ES-I3 (cell line): ENCODE measurements around the gene PHOX2A.

Experiments
- H3K36me3 ChIP-seq: 2 replicates; pipeline ENCODE4 v1.6.1; 2013; ENCODE audit warnings: mild to moderate bottlenecking, low read length, control low read depth, moderate library complexity; ENCODE audit not compliant: insufficient read depth
- H3K4me1 ChIP-seq: 2 replicates; pipeline ENCODE4 v1.6.1; 2013; ENCODE audit warnings: mild to moderate bottlenecking, control low read depth, low read length; ENCODE audit not compliant: insufficient read depth
- H3K9ac ChIP-seq: 2 replicates; pipeline ENCODE4 v1.6.1; 2013; ENCODE audit warnings: low read depth, mild to moderate bottlenecking, low read length, moderate library complexity
- H3K9me3 ChIP-seq: 2 replicates; pipeline ENCODE4 v1.6.1; 2013; ENCODE audit warnings: mild to moderate bottlenecking, low read length, moderate library complexity; ENCODE audit not compliant: control insufficient read depth, insufficient read depth

The PHOX2A gene

DNA sequence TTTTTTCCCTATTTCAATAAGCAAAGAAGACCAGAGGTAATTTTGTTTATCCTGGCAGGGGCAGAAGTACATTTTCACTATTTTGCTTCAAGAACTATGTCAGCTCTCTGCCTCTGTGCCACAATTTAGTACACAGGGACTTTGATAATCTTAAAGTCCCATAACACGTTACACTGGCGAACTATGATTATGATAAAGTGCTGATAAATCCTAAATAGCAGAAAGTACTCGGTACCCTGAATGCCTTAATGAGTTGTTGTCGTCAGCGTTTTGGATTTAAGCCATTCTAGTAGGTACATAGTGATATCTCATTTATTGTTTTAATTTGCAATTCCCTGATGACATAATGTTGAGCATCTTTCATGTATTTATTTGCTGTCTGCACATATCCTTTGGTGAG, 16.6 kb upstream of the PHOX2A start:
- no peaks in the 10 kb centered on the region for H3K4me1 ChIP-seq
- no peaks in the 10 kb centered on the region for H3K36me3 ChIP-seq
- H3K9ac ChIP-seq: no peak overlapping the region
- no peaks in the 10 kb centered on the region for H3K9me3 ChIP-seq

DNA sequence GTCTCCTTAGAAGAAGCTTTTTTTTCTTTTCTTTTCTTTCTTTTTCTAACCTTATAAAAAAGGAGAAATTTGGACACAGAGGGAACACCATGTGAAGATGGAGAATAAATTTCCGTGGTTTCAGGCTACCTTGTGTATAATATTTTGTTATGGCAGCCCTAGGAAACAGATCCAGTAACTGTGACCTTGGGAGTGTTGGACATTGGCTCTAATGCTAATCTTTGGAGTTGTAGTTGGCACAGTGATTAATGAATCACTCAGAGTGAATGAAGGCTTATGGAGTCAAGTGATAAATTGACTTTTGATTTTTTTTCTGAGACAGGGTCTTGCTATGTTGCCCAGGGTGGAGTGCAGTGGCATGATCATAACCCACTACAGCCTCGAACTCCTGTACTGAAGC, 15.5 kb upstream of the PHOX2A start:
- H3K36me3 ChIP-seq: no peaks in the 10 kb centered on the region
- no peaks in the 10 kb centered on the region for H3K9me3 ChIP-seq
- H3K4me1 ChIP-seq: no peaks in the 10 kb centered on the region
- no peak overlapping the region for H3K9ac ChIP-seq

DNA sequence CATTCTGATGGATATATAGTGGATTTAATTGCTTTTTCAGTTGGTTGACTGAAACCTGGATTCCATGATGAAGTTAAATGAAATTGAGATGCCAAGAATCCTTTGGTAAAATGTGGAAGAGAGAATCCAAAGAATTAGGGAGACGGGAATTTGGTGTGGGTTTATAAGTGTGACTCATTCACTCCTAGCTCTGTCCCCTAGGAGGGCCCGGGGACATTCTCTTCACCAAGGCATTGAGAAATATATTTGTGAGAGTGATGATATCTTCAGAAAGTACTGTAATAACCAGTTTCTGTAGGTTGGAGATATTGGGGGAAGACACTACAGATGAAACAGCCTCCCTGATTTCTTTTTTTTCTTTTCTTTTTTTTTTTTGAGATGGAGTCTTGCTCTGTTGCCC, 13.6 kb upstream of the PHOX2A start:
- no peaks in the 10 kb centered on the region for H3K4me1 ChIP-seq
- H3K36me3 ChIP-seq: no peaks in the 10 kb centered on the region
- no peaks in the 10 kb centered on the region; the same call in 1 of the 2 replicates for H3K9me3 ChIP-seq
- no peak overlapping the region for H3K9ac ChIP-seq

DNA sequence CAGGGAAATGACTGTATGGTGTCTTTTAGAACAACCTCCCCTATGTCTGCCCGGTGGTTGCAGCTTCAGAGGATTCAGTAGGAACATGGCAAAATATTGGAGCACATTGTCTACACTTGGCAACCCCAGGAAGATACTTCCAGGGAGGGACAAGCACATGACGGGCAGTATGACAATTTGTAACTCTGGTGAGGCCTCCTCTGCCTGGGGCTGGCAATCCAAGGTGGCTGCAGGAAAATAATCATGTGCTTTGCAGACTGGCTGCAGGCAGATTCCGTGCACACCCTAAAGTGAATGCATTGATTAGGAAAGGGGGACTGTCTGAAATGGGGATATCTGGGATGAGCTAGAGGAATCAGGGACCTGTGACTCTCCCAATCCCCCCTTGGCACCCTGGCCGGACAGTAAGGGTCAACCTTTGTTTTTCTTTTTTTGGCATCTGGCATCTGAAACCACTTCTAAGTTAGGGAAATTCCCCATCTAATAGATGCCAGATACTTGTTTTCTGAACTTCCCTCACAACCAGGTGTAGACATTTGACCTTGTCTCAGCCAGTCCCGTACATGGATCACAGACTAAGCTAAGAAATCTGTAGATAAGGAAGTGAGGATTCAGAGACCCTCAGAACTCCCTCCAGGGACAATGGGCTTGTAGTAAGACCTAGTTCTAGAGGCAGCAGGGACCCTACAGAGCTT, 10.5 kb upstream of the PHOX2A start:
- Histone ChIP-seq H3K9ac (no peak overlapping the region), H3K36me3 (no peaks in the 10 kb centered on the region), H3K4me1 (no peaks in the 10 kb centered on the region), H3K9me3 (no peaks in the 10 kb centered on the region; the same call in 1 of the 2 replicates)

DNA sequence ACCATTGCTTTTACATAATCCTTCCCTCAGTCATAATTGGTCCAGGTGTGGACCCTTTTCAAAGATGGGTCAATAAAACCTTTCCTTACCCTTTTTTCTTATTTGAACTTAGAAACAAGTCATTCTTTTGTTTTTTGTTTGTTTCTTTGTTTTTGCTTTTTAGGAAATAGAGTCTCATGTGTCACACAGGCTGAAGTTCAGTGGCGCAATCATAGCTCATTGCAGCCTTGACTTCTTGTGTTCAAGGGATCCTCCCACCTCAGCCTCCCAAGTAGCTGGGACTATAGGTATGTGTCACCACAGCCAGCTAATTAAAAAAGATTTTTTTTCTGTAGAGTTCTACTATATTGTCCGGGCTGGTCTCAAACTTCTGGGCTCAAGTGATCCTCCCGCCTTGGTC, 9.4 kb upstream of the PHOX2A start:
- H3K36me3 ChIP-seq: no peaks in the 10 kb centered on the region
- no peaks in the 10 kb centered on the region for H3K4me1 ChIP-seq
- no peaks in the 10 kb centered on the region; the same call in 1 of the 2 replicates for H3K9me3 ChIP-seq
- no peak overlapping the region for H3K9ac ChIP-seq

DNA sequence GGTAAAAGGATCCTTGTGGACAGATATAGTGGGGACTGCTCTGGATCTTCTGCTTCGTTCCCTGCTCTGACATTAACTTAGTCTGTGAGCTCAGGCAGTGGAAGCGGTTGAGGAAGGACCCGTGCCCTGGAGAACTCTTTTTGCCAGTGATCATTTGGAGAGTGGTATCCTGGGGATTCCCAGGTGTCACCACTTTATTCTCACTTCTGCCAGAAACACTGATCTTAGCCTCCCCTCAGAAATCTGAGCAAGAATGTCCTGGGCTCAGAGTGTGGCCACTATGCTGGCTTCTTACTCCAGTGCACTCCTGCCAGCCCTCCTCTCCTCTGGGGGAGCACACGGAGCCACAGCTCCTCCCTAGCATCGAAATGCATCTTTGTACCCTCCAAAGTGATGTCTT, 7.6 kb upstream of the PHOX2A start:
- Histone ChIP-seq H3K36me3 (no peaks in the 10 kb centered on the region), H3K4me1 (0 out of 2 replicates have a peak, but pooled peaks cover 3% of the 10 kb centered on the region), H3K9ac (no peak overlapping the region)

DNA sequence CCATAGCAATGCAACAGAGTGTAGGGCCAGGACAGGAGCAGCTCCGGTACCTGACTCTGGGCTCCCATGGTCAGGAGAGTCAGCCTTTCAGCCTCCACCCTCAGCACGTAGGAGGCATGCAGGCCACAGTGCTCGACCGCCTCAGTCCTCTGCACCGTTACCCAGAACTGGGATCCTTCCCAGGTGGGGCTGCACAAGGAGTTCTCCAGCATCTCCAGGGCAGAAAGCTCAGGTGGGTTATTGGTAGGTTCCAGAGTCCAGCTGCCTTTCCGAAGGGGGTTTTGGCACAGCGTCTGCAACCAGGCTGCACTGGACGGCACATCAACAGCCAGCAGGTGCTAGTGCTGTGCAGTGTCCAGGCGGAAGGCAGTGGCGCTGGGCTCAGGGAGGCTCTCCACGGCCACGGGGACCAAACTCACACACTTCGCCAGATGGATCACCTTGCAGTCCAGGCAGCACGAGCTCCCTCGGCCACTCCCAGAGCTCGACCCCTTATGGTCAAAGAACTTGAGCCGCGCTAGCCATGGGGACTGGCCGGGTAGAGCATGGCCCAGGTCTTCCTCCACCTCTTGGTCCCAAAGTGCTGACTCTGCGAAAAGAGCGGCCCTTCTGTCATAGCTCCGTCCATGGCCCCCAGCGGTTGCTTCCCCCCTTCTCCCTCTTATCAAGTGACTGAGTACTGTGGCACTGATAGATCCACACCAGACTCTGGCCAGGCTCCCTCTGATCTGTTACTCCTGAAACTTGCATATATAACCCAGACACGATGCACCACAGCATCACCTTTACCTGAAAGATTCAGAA, 6.9 kb upstream of the PHOX2A start:
- H3K9me3 ChIP-seq: no peaks in the 10 kb centered on the region; the same call in 1 of the 2 replicates
- H3K36me3 ChIP-seq: no peaks in the 10 kb centered on the region
- H3K4me1 ChIP-seq: 0 out of 2 replicates have a peak, but pooled peaks cover 3% of the 10 kb centered on the region
- H3K9ac ChIP-seq: no peak overlapping the region

More for the DNA sequence above, 7.6 kb upstream of the PHOX2A start:
- H3K9me3 ChIP-seq: no peaks in the 10 kb centered on the region; the same call in 1 of the 2 replicates

DNA sequence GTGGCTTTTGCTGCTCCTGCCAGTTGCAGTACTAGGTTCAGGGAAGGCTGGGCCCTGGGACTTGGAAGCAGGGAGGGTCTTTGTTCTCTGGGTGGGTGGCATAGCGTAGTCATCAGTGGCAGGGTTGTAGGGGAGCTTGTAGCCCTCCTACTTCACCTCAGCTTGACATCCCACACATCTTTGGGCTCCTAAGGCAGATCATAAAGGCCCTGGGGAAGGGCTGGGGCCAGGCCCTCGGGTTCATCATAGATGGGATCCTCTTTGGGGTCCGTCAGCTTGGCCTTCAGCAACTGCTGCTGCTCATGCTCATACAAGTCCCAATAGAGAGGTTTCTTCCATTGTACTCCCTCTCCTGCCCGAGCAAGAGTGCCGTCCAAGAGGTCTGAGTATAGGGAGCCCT, 6.0 kb upstream of the PHOX2A start:
- Histone ChIP-seq H3K9me3 (no peaks in the 10 kb centered on the region; the same call in 1 of the 2 replicates), H3K36me3 (no peaks in the 10 kb centered on the region), H3K9ac (no peak overlapping the region), H3K4me1 (0 out of 2 replicates have a peak, but pooled peaks cover 3% of the 10 kb centered on the region)

DNA sequence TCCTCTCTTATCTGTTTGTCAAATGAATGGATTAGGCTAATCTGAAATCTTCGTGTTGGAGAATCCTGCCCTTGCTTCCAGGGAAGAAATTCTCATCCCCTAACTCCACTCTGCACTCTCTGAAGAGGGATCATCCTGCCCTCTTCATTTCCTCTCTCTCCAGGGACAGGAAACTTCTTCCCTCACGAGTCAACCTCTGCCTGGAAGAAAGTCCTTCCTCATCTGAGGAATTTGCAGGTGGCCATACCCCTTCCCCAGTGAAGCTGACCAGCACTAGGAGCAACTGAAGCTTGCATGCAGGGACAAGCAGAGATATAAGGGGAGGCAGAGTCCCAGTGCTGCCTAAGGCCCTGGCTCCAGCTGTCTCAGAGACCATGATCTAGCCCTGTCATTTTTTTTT, 3.6 kb upstream of the PHOX2A start:
- no peaks in the 10 kb centered on the region for H3K9me3 ChIP-seq
- H3K4me1 ChIP-seq: 0 out of 2 replicates have a peak, but pooled peaks cover 3% of the 10 kb centered on the region
- H3K9ac ChIP-seq: no peak overlapping the region
- no peaks in the 10 kb centered on the region for H3K36me3 ChIP-seq

DNA sequence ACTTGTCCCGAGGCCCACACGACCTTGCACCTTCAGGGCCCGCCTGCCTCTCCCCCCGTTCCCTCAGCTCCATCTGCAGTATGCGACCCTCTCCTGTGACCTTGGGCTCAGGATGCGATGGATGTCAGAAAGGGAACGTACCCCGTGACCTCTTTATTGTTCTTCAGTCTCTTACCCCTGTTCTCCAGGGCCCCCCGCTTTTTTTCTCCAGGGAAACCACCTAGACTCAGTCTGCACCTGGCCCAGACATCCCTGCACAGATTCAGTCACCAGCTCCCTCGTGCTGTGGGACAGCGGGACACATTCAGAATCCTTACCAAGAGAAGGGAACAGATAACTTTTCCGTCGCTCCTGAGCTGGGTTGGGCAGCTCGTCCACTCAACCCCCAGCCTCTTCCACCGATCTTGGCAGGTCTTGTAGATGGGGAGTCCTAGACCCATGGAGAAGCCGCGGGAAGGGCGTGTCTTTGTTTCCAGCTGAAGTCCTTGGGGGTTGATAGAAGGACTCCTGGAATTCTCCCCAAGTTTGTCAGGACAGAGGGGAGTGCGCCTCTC, 1.4 kb upstream of the PHOX2A start:
- H3K4me1 ChIP-seq: peaks cover 3% of the 10 kb centered on the region; the same call in 1 of the 2 replicates
- no peaks in the 10 kb centered on the region for H3K9me3 ChIP-seq
- no peaks in the 10 kb centered on the region for H3K36me3 ChIP-seq
- H3K9ac ChIP-seq: peak overlapping the region; percentile 77; the same call in 1 of the 2 replicates

DNA sequence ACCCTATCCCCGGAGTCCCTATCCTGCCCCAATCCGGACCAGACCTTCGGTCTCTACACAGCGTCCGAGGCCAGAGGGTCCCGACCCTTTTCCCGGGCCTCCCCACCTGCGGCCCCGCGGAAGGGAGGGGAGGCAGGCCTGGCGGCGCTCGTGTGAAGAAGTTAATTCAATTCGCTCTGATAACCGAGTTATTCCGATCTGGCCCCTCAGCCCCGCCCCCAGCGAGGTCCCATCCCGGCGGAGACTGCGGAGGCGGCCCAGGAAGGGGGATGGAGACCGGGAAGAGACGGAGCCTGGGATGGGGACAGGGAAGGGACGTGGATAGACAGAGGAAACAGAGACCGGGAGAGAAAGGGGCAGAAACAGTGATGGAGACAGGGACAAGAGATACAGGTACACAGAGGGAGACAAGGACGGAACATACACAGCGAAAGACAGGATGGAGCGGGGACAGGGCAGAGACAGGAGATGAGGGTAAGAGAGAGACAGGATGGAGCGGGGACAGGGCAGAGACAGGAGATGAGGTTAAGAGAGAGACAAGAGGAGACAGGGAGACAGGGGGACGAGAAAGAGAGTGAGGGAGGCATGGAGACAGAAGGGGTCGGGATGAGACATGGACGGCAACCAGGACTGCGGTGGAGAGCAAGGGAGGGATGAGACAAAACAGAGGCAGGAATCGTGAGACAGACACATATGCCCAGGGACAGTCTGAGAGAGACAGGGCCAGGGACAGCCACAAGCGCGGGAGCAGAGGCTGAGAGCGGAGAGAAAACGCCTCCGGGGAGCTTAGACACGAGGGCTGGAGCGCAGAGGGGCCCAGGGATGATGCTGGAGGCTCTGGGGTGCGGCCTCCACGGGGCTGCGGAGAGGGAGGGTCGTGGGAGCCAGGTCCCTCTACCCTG, 636 bp upstream of the PHOX2A start:
- Histone ChIP-seq H3K9ac (peak overlapping the region; percentile 77; the same call in 1 of the 2 replicates), H3K9me3 (no peaks in the 10 kb centered on the region), H3K4me1 (peaks cover 3% of the 10 kb centered on the region; the same call in 1 of the 2 replicates), H3K36me3 (no peaks in the 10 kb centered on the region)

DNA sequence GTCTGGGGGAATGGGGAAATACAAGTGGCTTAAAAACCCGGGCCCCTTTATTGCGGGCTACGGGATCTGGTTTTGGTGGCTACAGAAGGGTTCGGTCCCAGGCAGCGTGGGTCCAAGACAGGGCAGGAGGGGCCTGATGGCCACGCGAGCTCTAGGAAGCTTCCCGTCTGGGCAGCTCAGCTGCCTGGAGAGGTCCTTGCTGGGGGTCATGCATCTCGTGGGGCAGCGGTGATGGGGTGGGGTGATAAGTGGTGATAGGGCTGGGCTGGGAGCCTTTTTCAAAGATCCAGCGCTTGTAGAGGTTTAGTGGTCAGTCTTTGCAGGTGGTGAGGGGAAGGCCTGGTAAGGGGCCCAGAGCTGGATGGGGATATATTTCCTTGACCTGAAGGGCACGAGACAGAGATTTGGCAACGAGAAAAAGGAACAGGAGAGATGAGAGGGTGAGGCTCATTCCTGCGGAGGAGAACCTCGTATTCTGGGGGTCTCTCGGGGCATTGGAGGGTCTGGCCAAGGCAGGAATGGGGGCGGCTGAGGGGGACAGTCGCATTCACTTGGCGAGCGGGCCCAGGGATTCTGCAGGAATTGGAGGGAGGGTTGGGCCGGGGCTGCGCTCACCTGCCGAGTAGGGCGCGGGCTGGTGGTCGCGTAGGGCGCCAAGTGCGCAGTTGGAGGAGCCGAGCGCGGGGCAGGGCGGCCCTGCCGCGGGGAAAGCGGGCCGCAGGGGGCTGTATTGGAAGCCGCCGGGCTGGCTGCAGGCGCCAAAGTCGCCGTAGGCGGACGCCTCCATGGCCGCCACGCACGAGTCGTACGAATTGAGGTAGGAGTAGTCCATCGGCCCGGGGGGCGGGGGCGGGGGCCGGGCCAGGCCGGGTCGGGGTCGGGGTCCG, 560 bp downstream of the PHOX2A start:
- Histone ChIP-seq H3K9me3 (no peaks in the 10 kb centered on the region), H3K4me1 (peaks cover 3% of the 10 kb centered on the region; the same call in 1 of the 2 replicates), H3K36me3 (no peaks in the 10 kb centered on the region), H3K9ac (peak overlapping the region; percentile 41; the same call in 1 of the 2 replicates)

DNA sequence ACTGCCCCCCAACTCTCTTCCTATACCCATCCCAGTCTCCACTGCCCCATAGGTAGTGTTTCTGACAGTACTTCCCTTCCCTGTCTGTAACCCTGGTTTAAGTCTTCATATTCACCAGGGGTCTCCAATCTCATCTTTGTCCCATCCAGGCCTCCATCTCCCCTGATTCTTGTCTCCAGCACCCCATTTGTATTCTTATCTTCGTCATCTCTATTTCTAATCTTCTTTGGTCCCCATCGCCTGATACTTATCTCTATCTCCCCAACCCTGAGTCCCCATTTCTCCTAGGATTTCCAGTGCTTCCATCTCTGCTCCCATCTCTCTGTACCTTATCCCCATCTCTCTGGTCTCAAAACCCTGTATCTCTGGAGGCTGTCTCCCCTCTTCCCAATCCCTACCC, 1.8 kb downstream of the PHOX2A start:
- Histone ChIP-seq H3K9ac (no peak overlapping the region), H3K9me3 (no peaks in the 10 kb centered on the region), H3K36me3 (no peaks in the 10 kb centered on the region), H3K4me1 (peaks cover 6% of the 10 kb centered on the region; the same call in 1 of the 2 replicates)
